GM18507 (cell line): ENCODE data around the gene MRM3.
A peak's percentile ranks its signal among the peaks of the same experiment; 100 is the strongest.
"Not testable (repeated sequence)": the region's sequence is repeated elsewhere in the genome, so short reads cannot be mapped to it uniquely, and the experiment has no call there.

Experiments
- DNase-seq: peaks from one replicate; pipeline ENCODE4 v3.0.0; 2011; ENCODE audit warnings: low read depth; ENCODE audit not compliant: insufficient read length; ENCODE audit errors: extremely low spot score
- FAIRE-seq: peaks from 2 replicates; lab custom pipeline; 2011; peaks lifted over from hg19 to GRCh38; lab: Jason Lieb, UNC

The MRM3 gene

GRCh38 chr17:811051-811784 is 29.1 kb downstream of the MRM3 start:
- DNase-seq (no peak), FAIRE-seq (no peak)

GRCh38 chr17:812638-813204 is 30.6 kb downstream of the MRM3 start:
- DNase-seq: no peak
- FAIRE-seq: no peak

- no peak for FAIRE-seq
- DNase-seq: no peak
Observed at GRCh38 chr17:814371-814770, 32.2 kb downstream of the MRM3 start.

GRCh38 chr17:819251-819650 is 37.1 kb downstream of the MRM3 start:
- DNase-seq: no peak
- FAIRE-seq: no peak

GRCh38 chr17:823501-823902 is 41.3 kb downstream of the MRM3 start:
- DNase-seq (peak; percentile 15), FAIRE-seq (peak; percentile 63)

GRCh38 chr17:824378-824777 is 42.2 kb downstream of the MRM3 start:
- DNase-seq (no peak), FAIRE-seq (no peak)

GRCh38 chr17:825216-825615 is 43.1 kb downstream of the MRM3 start:
- DNase-seq (no peak), FAIRE-seq (no peak)

- DNase-seq (no peak), FAIRE-seq (no peak)
Observed at GRCh38 chr17:826778-827177, 44.6 kb downstream of the MRM3 start.

- DNase-seq (no peak), FAIRE-seq (no peak)
Observed at GRCh38 chr17:828761-829160, 46.6 kb downstream of the MRM3 start.

GRCh38 chr17:829614-830013 is 47.5 kb downstream of the MRM3 start:
- DNase-seq, FAIRE-seq: not testable (repeated sequence)

GRCh38 chr17:830381-830780 is 48.2 kb downstream of the MRM3 start:
- FAIRE-seq (no peak), DNase-seq (no peak)

GRCh38 chr17:830950-831349 is 48.8 kb downstream of the MRM3 start:
- no peak for FAIRE-seq
- DNase-seq: no peak

GRCh38 chr17:834136-834535 is 52.0 kb downstream of the MRM3 start:
- no peak for FAIRE-seq
- DNase-seq: no peak

GRCh38 chr17:835263-835662 is 53.1 kb downstream of the MRM3 start:
- DNase-seq (no peak), FAIRE-seq (no peak)

GRCh38 chr17:835721-836120 is 53.6 kb downstream of the MRM3 start:
- not testable (repeated sequence) for FAIRE-seq, DNase-seq

- no peak for DNase-seq
Observed at GRCh38 chr17:836151-836550, 54.0 kb downstream of the MRM3 start.

GRCh38 chr17:838486-838885 is 56.3 kb downstream of the MRM3 start:
- no peak for DNase-seq
- FAIRE-seq: no peak

More at GRCh38 chr17:836151-836550, 54.0 kb downstream of the MRM3 start:
- no peak for FAIRE-seq

- no peak for DNase-seq
- no peak for FAIRE-seq
Observed at GRCh38 chr17:841313-841712, 59.2 kb downstream of the MRM3 start.
